Measurements from ENCODE around the gene CRYGN.

- TF ChIP-seq POLR2AphosphoS5 (IDR thresholded peaks at IDR 0.05) = no peak
- TF ChIP-seq EP300 (IDR thresholded peaks at IDR 0.05) = no peak
Measured at GRCh38 chr7:151438864-151439601, 908 bp downstream of the CRYGN start.
